ENCODE data around the gene MXD3. TPM values are rescaled to one million over a fixed set of nuclear protein-coding genes. Genes with fewer than 3 reads are reported as not detected.

The MXD3 gene
- total and polyA plus RNA-seq, 10 of the 15 experiments (the other 5 are each of a cell fraction or from before 2014, with no cell fraction given): 0.24 to 29.8 (median 13.5) TPM

DNA sequence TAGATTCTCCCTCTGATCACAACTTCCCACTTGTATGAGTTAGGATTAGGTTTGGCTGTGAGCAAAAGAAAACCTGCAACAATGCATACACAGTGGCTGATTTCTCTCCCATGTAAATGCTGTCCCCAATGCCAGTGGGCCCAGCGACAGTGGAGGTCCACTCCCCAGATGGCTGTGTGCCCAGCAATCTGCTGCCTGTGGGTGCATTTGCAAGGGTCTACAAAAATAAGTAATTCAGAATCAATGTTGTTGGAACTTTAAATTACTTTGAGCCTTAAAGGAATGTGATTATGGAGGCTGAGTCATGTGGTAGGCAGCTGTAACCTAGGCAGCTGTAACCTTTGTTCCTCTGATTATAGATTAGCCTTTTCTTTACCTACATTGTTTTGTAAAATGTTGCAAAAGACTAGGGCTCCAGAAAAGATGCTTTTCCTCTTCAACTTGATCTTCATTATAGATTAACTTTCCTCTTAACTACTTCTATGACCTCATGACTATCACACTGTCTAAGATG, 14.2 kb upstream of the MXD3 start (continued):
- TF ChIP-seq, protein P1, sequence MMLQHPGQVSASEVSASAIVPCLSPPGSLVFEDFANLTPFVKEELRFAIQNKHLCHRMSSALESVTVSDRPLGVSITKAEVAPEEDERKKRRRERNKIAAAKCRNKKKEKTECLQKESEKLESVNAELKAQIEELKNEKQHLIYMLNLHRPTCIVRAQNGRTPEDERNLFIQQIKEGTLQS (IDR thresholded peaks at IDR 0.05; ENCODE audit: borderline replicate concordance, extremely low read depth, low read depth, low read length): no peak

DNA sequence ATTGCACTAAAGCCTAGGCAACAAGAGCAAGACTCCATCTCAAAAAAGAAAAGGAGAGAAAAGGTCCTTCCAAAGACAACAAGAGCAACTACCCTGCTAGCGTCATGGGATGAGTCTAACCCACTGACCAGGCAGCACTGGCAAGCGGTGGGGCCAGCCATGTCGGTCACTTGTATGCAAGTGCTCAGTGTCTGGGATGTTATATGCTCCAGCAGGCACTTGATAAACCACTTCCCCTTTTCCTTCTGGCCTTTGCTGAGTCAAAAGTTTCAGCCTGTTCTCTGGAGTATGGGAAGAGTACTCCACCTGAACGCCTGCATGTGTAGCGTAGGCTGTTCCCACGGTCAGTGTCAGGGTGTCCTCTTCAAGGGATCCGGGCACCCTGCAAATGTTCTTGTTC, 9.2 kb upstream of the MXD3 start:
- Histone ChIP-seq H4K20me1 (ENCODE audit: control insufficient read depth, insufficient read depth) (no peaks in the 10 kb centered on the region), H3K4me3 (no peak overlapping the region), H3K9ac (ENCODE audit: control insufficient read depth, insufficient read depth, low read length) (no peak overlapping the region), H3K27me3 (replicated peaks in 1 of 2; ENCODE audit: control insufficient read depth in 2 of 2, insufficient read depth in 2 of 2, low read length in 1 of 2) (no peaks in the 10 kb centered on the region), H3K27ac (ENCODE audit: control insufficient read depth, insufficient read depth) (no peak overlapping the region), H3K79me2 (ENCODE audit: control insufficient read depth, insufficient read depth, low read length) (no peaks in the 10 kb centered on the region), H3K9me3 (replicated peaks; ENCODE audit: control insufficient read depth, insufficient read depth, low read length) (peaks cover 7% of the 10 kb centered on the region), H3K4me2 (ENCODE audit: control insufficient read depth, insufficient read depth) (no peak overlapping the region), H3K36me3 (ENCODE audit: control insufficient read depth in 2 of 2, insufficient read depth in 2 of 2, low read length in 1 of 2) (peaks cover 0 to 7% of the 10 kb centered on the region in 2 experiments; a peak in 1 of 4 replicates), H3K4me1 (ENCODE audit: control insufficient read depth, insufficient read depth, low read length) (peaks cover 10% of the 10 kb centered on the region), H2AFZ (ENCODE audit: control insufficient read depth, low read depth, low read length) (no peak overlapping the region)
- ChIA-PET RAD21 (ENCODE audit: unreplicated experiment) (interaction anchor here (3.9 to 4.8 kb wide), 2 partner anchors 69 to 82 kb away, joined by 26 to 35 read pairs; no protein-coding TSS in a partner anchor), CTCF (interaction anchor here (0.8 to 5.8 kb wide), 7 partner anchors 12 to 207 kb away, joined by 3 to 88 read pairs (median 6); no protein-coding TSS in a partner anchor), SMC1A (ENCODE audit: uncharacterized antibody, unreplicated experiment) (interaction anchor here (1.1 to 3.7 kb wide), 3 partner anchors 49 to 81 kb away, joined by 3 to 23 read pairs (median 6); partner anchors contain the start of gene PFN3), POLR2A (interaction anchor here (0.7 to 0.9 kb wide), 4 partner anchors 13 to 112 kb away, joined by 3 to 7 read pairs (median 6); no protein-coding TSS in a partner anchor)
- ATAC-seq (peak; percentile 55), FAIRE-seq (peak; percentile 44), DNase-seq (ENCODE audit: low read depth, low spot score) (no peak)
- WGBS (ENCODE audit: insufficient coverage, insufficient replicate concordance, low lambda C conversion rate, missing lambda C conversion rate): 56% methylated on average over 7 of the region's 7 CpGs
- intact Hi-C loops (cut with micrococcal nuclease; ENCODE audit: unreplicated experiment): no loop called here
- in situ Hi-C loops (cut with MboI): no loop called here
- BruUV-seq (replicated peaks): no TSS peak
- TF ChIP-seq YBX1 (IDR thresholded peaks at IDR 0.05) (no peak), BHLHE40 (IDR thresholded peaks at IDR 0.05; ENCODE audit: borderline replicate concordance in 1 of 2, low read depth in 2 of 2, low read length in 1 of 2) (no peak), PAX5 (IDR thresholded peaks at IDR 0.05; ENCODE audit: borderline replicate concordance, low read depth, low read length) (0 out of 2 replicates have a peak, but pooled peaks have one; percentile 55), SP1 (IDR thresholded peaks at IDR 0.05; ENCODE audit: low read depth, low read length) (no peak), HDAC2 (IDR thresholded peaks at IDR 0.05) (no peak), EED (IDR thresholded peaks at IDR 0.05; ENCODE audit: low read depth) (peak; percentile 59), RUNX3 (IDR thresholded peaks at IDR 0.05; ENCODE audit: low read length) (peak; percentile 58), TCF12 (IDR thresholded peaks at IDR 0.05; ENCODE audit: low read depth, low read length) (0 out of 2 replicates have a peak, but pooled peaks have one; percentile 26), ASH2L (IDR thresholded peaks at IDR 0.05; ENCODE audit: borderline replicate concordance, low read depth) (no peak)
- TF ChIP-seq, protein P2, sequence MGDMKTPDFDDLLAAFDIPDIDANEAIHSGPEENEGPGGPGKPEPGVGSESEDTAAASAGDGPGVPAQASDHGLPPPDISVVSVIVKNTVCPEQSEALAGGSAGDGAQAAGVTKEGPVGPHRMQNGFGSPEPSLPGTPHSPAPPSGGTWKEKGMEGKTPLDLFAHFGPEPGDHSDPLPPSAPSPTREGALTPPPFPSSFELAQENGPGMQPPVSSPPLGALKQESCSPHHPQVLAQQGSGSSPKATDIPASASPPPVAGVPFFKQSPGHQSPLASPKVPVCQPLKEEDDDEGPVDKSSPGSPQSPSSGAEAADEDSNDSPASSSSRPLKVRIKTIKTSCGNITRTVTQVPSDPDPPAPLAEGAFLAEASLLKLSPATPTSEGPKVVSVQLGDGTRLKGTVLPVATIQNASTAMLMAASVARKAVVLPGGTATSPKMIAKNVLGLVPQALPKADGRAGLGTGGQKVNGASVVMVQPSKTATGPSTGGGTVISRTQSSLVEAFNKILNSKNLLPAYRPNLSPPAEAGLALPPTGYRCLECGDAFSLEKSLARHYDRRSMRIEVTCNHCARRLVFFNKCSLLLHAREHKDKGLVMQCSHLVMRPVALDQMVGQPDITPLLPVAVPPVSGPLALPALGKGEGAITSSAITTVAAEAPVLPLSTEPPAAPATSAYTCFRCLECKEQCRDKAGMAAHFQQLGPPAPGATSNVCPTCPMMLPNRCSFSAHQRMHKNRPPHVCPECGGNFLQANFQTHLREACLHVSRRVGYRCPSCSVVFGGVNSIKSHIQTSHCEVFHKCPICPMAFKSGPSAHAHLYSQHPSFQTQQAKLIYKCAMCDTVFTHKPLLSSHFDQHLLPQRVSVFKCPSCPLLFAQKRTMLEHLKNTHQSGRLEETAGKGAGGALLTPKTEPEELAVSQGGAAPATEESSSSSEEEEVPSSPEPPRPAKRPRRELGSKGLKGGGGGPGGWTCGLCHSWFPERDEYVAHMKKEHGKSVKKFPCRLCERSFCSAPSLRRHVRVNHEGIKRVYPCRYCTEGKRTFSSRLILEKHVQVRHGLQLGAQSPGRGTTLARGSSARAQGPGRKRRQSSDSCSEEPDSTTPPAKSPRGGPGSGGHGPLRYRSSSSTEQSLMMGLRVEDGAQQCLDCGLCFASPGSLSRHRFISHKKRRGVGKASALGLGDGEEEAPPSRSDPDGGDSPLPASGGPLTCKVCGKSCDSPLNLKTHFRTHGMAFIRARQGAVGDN (IDR thresholded peaks at IDR 0.05): no peak
- TF ChIP-seq, protein P3, sequence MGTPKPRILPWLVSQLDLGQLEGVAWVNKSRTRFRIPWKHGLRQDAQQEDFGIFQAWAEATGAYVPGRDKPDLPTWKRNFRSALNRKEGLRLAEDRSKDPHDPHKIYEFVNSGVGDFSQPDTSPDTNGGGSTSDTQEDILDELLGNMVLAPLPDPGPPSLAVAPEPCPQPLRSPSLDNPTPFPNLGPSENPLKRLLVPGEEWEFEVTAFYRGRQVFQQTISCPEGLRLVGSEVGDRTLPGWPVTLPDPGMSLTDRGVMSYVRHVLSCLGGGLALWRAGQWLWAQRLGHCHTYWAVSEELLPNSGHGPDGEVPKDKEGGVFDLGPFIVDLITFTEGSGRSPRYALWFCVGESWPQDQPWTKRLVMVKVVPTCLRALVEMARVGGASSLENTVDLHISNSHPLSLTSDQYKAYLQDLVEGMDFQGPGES (IDR thresholded peaks at IDR 0.05): no peak
- TF ChIP-seq, protein P4, sequence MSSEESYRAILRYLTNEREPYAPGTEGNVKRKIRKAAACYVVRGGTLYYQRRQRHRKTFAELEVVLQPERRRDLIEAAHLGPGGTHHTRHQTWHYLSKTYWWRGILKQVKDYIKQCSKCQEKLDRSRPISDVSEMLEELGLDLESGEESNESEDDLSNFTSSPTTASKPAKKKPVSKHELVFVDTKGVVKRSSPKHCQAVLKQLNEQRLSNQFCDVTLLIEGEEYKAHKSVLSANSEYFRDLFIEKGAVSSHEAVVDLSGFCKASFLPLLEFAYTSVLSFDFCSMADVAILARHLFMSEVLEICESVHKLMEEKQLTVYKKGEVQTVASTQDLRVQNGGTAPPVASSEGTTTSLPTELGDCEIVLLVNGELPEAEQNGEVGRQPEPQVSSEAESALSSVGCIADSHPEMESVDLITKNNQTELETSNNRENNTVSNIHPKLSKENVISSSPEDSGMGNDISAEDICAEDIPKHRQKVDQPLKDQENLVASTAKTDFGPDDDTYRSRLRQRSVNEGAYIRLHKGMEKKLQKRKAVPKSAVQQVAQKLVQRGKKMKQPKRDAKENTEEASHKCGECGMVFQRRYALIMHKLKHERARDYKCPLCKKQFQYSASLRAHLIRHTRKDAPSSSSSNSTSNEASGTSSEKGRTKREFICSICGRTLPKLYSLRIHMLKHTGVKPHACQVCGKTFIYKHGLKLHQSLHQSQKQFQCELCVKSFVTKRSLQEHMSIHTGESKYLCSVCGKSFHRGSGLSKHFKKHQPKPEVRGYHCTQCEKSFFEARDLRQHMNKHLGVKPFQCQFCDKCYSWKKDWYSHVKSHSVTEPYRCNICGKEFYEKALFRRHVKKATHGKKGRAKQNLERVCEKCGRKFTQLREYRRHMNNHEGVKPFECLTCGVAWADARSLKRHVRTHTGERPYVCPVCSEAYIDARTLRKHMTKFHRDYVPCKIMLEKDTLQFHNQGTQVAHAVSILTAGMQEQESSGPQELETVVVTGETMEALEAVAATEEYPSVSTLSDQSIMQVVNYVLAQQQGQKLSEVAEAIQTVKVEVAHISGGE (CRISPR knock-in tag; IDR thresholded peaks at IDR 0.05): no peak

Measured in GM12878 (cell line).